CD4-positive, alpha-beta memory T cell (primary cell): Measurements from ENCODE around the gene MAGED2. TPM values are rescaled to one million over a fixed set of nuclear protein-coding genes. Genes with fewer than 3 reads are reported as not detected.

Experiments
- polyA plus RNA-seq, 2 donors: library from polyadenylated mRNA; unstranded; fragments of 300-500 nt; fragmentation: Illumina TruSeq; gene quantifications; one replicate each; pipeline ENCODE4 v1.2.3, GENCODE V29; 2021
- total RNA-seq, 2 experiments: library from RNA; stranded (reverse); gene quantifications; one replicate each; pipeline ENCODE4 v1.2.3, GENCODE V29; 2021

Gene MAGED2
- total and polyA plus RNA-seq, 4 experiments from 2014 or later = 92.4 to 143 (median 94.4) TPM

Other genes with a start within 250 kb of the MAGED2 start
- not detected for gene ITIH6, start 9.5 kb upstream of the MAGED2 start, total RNA-seq
- not detected for gene ITIH6, start 9.5 kb upstream of the MAGED2 start, polyA plus RNA-seq
- gene TRO, start 113.1 kb downstream of the MAGED2 start, total RNA-seq = 1 to 10 TPM; 1.9 to 2.2 TPM
- gene TRO, start 113.1 kb downstream of the MAGED2 start, polyA plus RNA-seq = under 1 TPM in 1 of 2 donors, not detected in 1; 0.66 TPM
- under 1 TPM; 0.35 to 0.78 TPM for gene PFKFB1, start 186.4 kb downstream of the MAGED2 start, total RNA-seq
- gene PFKFB1, start 186.4 kb downstream of the MAGED2 start, polyA plus RNA-seq = not detected
- gene APEX2, start 192.6 kb downstream of the MAGED2 start, total RNA-seq = 10 to 100 TPM; 13.4 TPM
- 10 to 100 TPM; 16.9 to 17.8 TPM for gene APEX2, start 192.6 kb downstream of the MAGED2 start, polyA plus RNA-seq
- gene ALAS2, start 223.2 kb downstream of the MAGED2 start, total RNA-seq = not detected
- gene ALAS2, start 223.2 kb downstream of the MAGED2 start, polyA plus RNA-seq = not detected